Ishikawa (cell line): ENCODE measurements around the gene TMA7B.

Experiments
- CEBPB ChIP-seq: IDR thresholded peaks from 2 replicates; pipeline ENCODE4 v1.6.1; 2012
- EGR1 ChIP-seq: IDR thresholded peaks from 2 replicates; pipeline ENCODE4 v1.6.1; 2012
- EP300 ChIP-seq: IDR thresholded peaks from 2 replicates; pipeline ENCODE4 v1.6.1; 2012; ENCODE audit warnings: borderline replicate concordance
- FOXM1 ChIP-seq: IDR thresholded peaks from 2 replicates; pipeline ENCODE4 v1.6.1; 2012; ENCODE audit warnings: low read depth, borderline replicate concordance
- NFIC ChIP-seq: IDR thresholded peaks from 2 replicates; pipeline ENCODE4 v1.6.1; 2012
- RAD21 ChIP-seq: IDR thresholded peaks from 2 replicates; pipeline ENCODE4 v1.6.1; 2012; ENCODE audit warnings: low read depth
- TAF1 ChIP-seq: IDR thresholded peaks from 2 replicates; pipeline ENCODE4 v1.6.1; 2012; ENCODE audit warnings: low read depth, mild to moderate bottlenecking
- TCF12 ChIP-seq: IDR thresholded peaks from 2 replicates; pipeline ENCODE4 v1.6.1; 2012; ENCODE audit warnings: low read depth
- TEAD4 ChIP-seq: IDR thresholded peaks from 2 replicates; pipeline ENCODE4 v1.6.1; 2012
- YY1 ChIP-seq: IDR thresholded peaks from 2 replicates; pipeline ENCODE4 v1.6.1; 2012; ENCODE audit warnings: low read depth
- ZBTB7A ChIP-seq: IDR thresholded peaks from 2 replicates; pipeline ENCODE4 v1.6.1; 2012; ENCODE audit warnings: low read depth
- TF ChIP-seq, protein P1 (sequence below): IDR thresholded peaks from 2 replicates; pipeline ENCODE4 v1.6.1; 2012
- TF ChIP-seq, protein P2 (sequence below): IDR thresholded peaks from 2 replicates; pipeline ENCODE4 v1.6.1; 2012
- TF ChIP-seq, protein P3 (sequence below): IDR thresholded peaks from 2 replicates; pipeline ENCODE4 v1.6.1; 2012; ENCODE audit warnings: low read depth, mild to moderate bottlenecking

DNA sequence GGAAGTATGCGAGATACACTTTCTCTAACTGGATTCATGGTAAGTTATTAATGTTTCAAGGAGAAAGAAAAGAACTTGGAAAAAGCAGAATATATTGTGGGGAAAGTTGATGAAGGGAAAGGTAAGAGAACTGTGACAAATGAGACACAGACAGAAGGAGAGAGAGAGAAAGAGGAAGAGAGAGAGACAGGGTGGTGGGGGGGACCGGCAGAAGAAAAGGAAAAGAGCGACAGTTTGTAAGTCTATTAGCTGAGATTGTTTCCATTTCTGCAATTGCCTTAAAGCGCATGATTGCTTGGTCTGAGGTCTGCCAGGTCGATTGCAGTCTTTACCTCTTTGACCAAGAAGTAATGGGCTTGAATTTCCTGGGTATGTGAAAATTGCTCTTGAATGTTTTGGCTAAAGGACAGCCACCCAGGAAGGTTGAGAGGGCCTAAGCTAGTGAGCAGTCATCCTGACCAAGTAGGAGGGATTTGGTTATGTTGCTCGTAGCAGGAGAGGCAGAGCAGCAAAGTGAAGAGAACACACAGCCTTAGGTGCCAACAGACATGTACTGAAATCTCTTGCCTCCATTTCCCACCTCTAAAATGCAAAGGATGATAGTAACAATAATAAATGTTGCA lies 23.6 kb upstream of the TMA7B start:
- TF ChIP-seq NFIC (no peak), RAD21 (no peak), EGR1 (no peak), EP300 (no peak), ZBTB7A (no peak), TAF1 (no peak), YY1 (no peak), TEAD4 (no peak), FOXM1 (no peak), CEBPB (no peak), TCF12 (no peak)
- TF ChIP-seq, protein P1, sequence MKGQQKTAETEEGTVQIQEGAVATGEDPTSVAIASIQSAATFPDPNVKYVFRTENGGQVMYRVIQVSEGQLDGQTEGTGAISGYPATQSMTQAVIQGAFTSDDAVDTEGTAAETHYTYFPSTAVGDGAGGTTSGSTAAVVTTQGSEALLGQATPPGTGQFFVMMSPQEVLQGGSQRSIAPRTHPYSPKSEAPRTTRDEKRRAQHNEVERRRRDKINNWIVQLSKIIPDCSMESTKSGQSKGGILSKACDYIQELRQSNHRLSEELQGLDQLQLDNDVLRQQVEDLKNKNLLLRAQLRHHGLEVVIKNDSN, result no peak
- TF ChIP-seq, protein P2, sequence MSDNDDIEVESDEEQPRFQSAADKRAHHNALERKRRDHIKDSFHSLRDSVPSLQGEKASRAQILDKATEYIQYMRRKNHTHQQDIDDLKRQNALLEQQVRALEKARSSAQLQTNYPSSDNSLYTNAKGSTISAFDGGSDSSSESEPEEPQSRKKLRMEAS, result no peak
- TF ChIP-seq, protein P3, sequence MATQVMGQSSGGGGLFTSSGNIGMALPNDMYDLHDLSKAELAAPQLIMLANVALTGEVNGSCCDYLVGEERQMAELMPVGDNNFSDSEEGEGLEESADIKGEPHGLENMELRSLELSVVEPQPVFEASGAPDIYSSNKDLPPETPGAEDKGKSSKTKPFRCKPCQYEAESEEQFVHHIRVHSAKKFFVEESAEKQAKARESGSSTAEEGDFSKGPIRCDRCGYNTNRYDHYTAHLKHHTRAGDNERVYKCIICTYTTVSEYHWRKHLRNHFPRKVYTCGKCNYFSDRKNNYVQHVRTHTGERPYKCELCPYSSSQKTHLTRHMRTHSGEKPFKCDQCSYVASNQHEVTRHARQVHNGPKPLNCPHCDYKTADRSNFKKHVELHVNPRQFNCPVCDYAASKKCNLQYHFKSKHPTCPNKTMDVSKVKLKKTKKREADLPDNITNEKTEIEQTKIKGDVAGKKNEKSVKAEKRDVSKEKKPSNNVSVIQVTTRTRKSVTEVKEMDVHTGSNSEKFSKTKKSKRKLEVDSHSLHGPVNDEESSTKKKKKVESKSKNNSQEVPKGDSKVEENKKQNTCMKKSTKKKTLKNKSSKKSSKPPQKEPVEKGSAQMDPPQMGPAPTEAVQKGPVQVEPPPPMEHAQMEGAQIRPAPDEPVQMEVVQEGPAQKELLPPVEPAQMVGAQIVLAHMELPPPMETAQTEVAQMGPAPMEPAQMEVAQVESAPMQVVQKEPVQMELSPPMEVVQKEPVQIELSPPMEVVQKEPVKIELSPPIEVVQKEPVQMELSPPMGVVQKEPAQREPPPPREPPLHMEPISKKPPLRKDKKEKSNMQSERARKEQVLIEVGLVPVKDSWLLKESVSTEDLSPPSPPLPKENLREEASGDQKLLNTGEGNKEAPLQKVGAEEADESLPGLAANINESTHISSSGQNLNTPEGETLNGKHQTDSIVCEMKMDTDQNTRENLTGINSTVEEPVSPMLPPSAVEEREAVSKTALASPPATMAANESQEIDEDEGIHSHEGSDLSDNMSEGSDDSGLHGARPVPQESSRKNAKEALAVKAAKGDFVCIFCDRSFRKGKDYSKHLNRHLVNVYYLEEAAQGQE, result no peak
